ENCODE measurements around the gene TMUB2. TPM values are rescaled to one million over a fixed set of nuclear protein-coding genes. Genes with fewer than 3 reads are reported as not detected.

Gene TMUB2
- total and polyA plus RNA-seq, 9 of the 15 experiments (the other 6 are each of a cell fraction or from before 2014, with no cell fraction given): 4.1 to 29.8 (median 16.3) TPM

GRCh38 chr17:44203731-44204440 lies 17.1 kb downstream of the TMUB2 start (continued):
- no peak for TF ChIP-seq HINFP (tag; conservative IDR thresholded peaks at IDR 0.05; ENCODE audit: low read depth)
- no peak for TF ChIP-seq USF2 (CRISPR knock-in tag; IDR thresholded peaks at IDR 0.05)
- TF ChIP-seq BRD4 (IDR thresholded peaks at IDR 0.05): no peak
- no peak for TF ChIP-seq DLX4 (CRISPR knock-in tag; IDR thresholded peaks at IDR 0.05)
- no peak for TF ChIP-seq NCOA1 (IDR thresholded peaks at IDR 0.05; ENCODE audit: low read depth)
- no peak for TF ChIP-seq RBM15 (IDR thresholded peaks at IDR 0.05; ENCODE audit: insufficient read depth, low read length)
- TF ChIP-seq JUN (IDR thresholded peaks at IDR 0.05; ENCODE audit: borderline replicate concordance, low read depth, low read length): no peak
- TF ChIP-seq JUN (CRISPR knock-in tag; IDR thresholded peaks at IDR 0.05; ENCODE audit: borderline replicate concordance): 0 out of 2 replicates have a peak, but pooled peaks have one; percentile 33
- TF ChIP-seq ZNF274 (IDR thresholded peaks at IDR 0.05; ENCODE audit: borderline replicate concordance, low read depth, low read length): no peak
- TF ChIP-seq ZNF589 (CRISPR knock-in tag; IDR thresholded peaks at IDR 0.05; ENCODE audit: low read depth): no peak
- no peak for TF ChIP-seq MCM3 (IDR thresholded peaks at IDR 0.05)
- TF ChIP-seq PCBP2 (IDR thresholded peaks at IDR 0.05; ENCODE audit: low read depth, low read length, poor library complexity, severe bottlenecking): no peak
- peak; percentile 60; the same call in 1 of the 2 replicates for TF ChIP-seq ZBTB2 (IDR thresholded peaks at IDR 0.05)
- TF ChIP-seq NFE2L1 (tag; IDR thresholded peaks at IDR 0.05; ENCODE audit: borderline replicate concordance, low read depth): no peak
- TF ChIP-seq ZNF583 (CRISPR knock-in tag; IDR thresholded peaks at IDR 0.05): no peak
- TF ChIP-seq ZKSCAN3 (CRISPR knock-in tag; IDR thresholded peaks at IDR 0.05): no peak
- no peak for TF ChIP-seq ZNF707 (CRISPR knock-in tag; conservative IDR thresholded peaks at IDR 0.05)
- no peak for TF ChIP-seq PRDM10 (IDR thresholded peaks at IDR 0.05; ENCODE audit: partially characterized antibody)
- no peak for TF ChIP-seq KAT8 (IDR thresholded peaks at IDR 0.05; ENCODE audit: low read depth)
- no peak for TF ChIP-seq ZNF780A (CRISPR knock-in tag; IDR thresholded peaks at IDR 0.05)

All from K562 (cell line).